H54 (cell line): ENCODE measurements around the gene ZNF564.
"Not testable (repeated sequence)": the region's sequence is repeated elsewhere in the genome, so short reads cannot be mapped to it uniquely, and the experiment has no call there.

Experiments
- DNase-seq: peaks from one replicate; pipeline ENCODE4 v3.0.0; 2011; ENCODE audit warnings: low spot score, mixed read lengths; ENCODE audit not compliant: insufficient read length
- FAIRE-seq: peaks from 3 replicates; lab custom pipeline; 2011; peaks lifted over from hg19 to GRCh38; lab: Jason Lieb, UNC
- POLR2A ChIP-seq: IDR thresholded peaks from 2 replicates; pipeline ENCODE4 v1.6.1; 2011; ENCODE audit warnings: low read depth, mild to moderate bottlenecking, low read length

The ZNF564 gene

DNA sequence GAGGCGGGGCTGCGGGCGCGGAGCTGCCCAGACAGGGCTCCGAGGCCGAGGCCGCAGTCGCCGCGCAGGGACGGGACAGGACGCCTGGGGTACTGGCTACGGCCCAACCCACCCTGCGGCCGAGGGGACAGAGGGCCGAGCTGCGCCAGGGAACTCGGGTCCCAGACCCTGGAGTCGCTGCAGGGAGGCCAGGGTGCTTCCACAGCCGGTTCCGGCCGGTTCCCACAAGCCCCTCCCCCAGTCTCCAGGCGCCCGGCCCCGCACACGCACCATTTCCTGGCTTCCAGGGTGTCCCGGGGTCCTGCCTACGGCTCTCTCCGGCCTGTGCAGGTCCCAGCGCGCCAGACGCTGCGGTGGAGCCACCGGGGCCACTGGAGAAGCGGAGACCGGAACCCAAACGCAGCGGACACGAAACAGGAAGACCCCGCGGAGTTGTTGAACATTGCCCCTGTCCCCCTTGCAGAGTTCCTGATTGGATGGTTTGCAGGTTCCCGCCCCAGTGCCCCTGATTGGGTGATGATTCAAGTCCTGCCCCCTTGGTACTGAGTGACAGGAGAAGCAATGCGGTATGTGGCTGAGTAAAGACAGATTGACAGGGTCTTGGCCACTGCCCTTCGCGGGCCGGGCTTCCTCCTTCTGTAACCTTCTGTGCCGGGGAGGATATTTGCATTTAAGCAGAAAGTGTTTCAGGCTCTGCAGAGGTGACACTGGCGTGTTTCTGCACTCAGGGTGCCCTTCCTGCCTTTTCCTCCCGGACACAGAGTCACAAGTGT lies at the start of gene ZNF564:
TSS of gene ZNF564 (minus strand) at position 423 of the 773 bp plus-strand sequence. CDS start at position 273, 150 bp downstream.
- peak; percentile 95 for FAIRE-seq
- peak; percentile 95 for DNase-seq
- peak; percentile 67 for TF ChIP-seq POLR2A

DNA sequence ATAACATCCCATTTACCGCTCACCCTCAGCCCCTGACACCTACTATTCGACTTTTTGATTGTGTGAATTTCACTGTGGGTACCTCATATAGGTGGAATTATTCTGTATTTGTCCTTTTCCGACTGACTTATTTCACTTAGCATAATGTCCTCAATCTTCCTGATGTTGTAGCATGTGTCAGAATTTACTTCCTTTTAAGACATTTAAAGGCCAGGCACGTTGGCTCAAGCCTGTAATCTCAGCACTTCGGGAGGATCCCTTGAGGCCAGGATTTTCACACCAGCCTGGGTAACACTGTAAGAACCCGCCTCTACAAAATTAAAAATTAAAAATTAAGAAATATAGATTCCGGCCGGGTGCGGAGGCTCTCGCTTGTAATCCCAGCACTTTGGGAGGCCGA lies 46.3 kb upstream of the ZNF564 start:
- DNase-seq (no peak), FAIRE-seq (no peak)
- no peak for TF ChIP-seq POLR2A

DNA sequence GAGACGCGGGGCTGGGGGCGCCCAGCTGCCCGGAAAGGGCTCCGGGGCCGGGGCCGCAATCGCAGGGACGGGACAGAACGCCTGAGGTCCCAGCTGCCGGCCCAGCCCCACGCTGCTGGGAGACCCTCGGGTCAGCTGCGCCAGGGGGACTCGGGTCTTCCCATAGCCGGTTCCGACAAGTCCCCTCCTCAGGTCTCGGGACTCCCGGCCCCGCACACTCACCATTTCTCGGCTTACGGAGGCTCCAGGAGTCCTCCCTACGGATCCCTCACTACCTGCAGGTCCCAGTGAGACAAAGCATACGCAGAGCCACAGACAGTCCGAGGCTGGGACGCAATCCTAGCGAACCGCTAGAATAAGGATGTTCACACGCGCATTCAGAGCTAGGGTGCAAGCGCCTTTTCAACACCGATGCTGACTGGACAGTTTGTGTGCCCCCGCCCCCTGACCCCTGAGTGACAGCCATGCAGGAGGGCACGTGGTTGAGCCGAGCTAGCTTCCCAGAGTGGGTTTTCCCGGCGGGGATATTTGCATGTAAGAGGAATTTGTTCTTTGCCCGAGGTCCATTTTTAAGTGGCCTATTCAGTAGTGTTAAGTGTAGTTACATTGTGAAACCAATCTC lies 45.8 kb upstream of the ZNF564 start:
- FAIRE-seq (no peak), DNase-seq (no peak)
- no peak for TF ChIP-seq POLR2A

- TF ChIP-seq POLR2A = no peak
- FAIRE-seq (no peak), DNase-seq (no peak)
Observed at GRCh38 chr19:12596485-12596884, 45.2 kb upstream of the ZNF564 start.

- TF ChIP-seq POLR2A = no peak
- no peak for DNase-seq
- no peak for FAIRE-seq
Observed at GRCh38 chr19:12581100-12581499, 29.8 kb upstream of the ZNF564 start.

DNA sequence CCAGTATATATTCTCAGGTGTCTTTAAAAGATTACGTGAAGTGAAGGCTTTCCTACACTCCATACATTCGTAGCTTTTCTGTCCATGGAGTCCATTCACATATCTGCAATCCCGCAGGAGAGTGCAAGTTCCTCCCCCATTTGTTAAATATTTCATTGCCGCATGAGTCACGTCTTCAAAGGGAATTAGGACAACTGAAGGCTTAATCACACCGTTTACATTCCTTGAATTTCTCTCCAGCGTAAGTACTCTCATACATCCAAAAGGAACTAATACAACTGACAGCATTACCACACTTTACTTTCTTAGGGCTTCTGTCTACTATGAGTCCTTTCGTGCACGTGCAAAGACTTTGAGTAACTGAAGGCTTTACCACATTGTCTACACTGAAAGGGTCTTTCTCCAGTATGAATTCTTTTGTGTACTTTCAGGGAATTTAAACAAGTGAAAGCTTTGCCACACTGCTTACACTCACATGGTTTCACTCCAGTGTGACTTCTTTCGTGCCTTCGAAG lies 29.0 kb upstream of the ZNF564 start:
- no peak for TF ChIP-seq POLR2A
- DNase-seq = peak; percentile 22
- FAIRE-seq = peak; percentile 15

- FAIRE-seq (no peak), DNase-seq (no peak)
- TF ChIP-seq POLR2A = no peak
Observed at GRCh38 chr19:12578641-12579040, 27.4 kb upstream of the ZNF564 start.

- no peak for TF ChIP-seq POLR2A
- FAIRE-seq = no peak
- no peak for DNase-seq
Observed at GRCh38 chr19:12574036-12574435, 22.8 kb upstream of the ZNF564 start.

GRCh38 chr19:12567951-12568350 lies 16.7 kb upstream of the ZNF564 start:
- no peak for TF ChIP-seq POLR2A
- DNase-seq (no peak), FAIRE-seq (no peak)

DNA sequence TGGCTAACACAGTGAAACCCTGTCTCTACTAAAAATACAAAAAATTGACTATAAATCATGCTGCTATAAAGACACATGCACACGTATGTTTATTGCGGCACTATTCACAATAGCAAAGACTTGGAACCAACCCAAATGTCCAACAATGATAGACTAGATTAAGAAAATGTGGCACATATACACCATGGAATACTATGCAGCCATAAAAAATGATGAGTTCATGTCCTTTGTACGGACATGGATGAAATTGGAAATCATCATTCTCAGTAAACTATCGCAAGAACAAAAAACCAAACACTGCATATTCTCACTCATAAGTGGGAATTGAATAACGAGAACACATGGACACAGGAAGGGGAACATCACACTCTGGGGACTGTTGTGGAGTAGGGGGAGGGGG lies 15.1 kb upstream of the ZNF564 start:
- DNase-seq, FAIRE-seq: not testable (repeated sequence)

DNA sequence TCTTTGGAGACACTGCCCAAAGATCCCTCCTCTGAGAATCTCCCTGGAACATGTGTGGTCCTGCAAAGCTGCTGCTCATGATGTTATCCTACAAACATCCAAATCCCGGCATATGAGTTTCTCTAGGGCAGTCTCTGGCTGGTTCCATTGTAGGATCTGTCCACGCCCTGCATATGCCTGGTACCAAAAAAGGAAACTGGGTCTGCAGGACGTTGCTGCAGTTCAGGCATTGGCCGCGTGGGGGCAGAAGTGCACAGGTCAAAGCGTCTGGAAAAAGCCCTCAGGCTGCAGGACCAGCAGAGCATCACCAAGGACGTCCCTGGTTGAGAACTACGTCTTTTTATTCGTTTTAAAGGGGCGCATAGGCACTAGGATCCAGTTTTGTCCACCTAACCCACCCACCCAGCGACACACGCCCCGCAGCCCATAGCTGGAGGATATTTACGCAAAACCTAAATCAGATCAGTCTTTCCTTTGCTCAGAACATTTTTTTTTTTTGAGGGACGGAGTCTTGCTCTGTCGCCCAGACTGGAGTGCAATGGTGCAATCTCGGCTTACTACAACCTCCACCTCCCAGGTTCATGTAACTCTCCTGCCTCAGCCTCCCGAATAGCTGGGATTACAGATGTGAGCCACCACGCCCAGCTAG lies 12.9 kb upstream of the ZNF564 start:
- DNase-seq (peak; percentile 90), FAIRE-seq (peak; percentile 77)
- no peak for TF ChIP-seq POLR2A

DNA sequence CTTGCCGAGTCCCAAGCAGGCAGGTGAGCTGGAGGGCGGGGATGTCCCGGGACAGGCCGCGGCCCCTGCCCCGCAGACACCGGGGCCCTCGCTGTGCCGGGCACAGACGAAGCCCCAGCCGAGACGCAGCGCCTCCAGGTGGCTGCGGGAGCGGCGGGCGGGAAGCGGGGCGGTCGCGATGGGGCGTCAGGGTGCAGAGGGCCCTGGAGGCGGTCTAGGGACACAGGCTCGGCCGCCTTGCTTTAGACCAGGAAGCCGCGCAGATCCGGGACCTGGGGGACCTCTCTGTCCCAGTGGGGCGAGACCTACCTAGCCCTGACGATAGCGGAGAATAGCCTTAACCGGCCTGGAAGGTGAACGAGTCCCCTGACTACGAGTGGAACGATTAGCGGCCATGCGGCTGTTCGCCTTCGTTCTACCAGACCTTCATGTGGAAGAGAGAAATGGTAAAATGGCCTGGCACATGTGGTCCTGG lies 4.2 kb upstream of the ZNF564 start:
- FAIRE-seq (no peak), DNase-seq (no peak)
- TF ChIP-seq POLR2A = no peak

- FAIRE-seq (no peak), DNase-seq (no peak)
- no peak for TF ChIP-seq POLR2A
Observed at GRCh38 chr19:12546903-12547302, 4.4 kb downstream of the ZNF564 start.

- no peak for DNase-seq
- no peak for FAIRE-seq
- TF ChIP-seq POLR2A = no peak
Observed at GRCh38 chr19:12546068-12546467, 5.2 kb downstream of the ZNF564 start.
